ENCODE data around the gene GPATCH1.
A peak's percentile ranks its signal among the peaks of the same experiment; 100 is the strongest.
"Not testable (repeated sequence)": the region's sequence is repeated elsewhere in the genome, so short reads cannot be mapped to it uniquely, and the experiment has no call there.

The GPATCH1 gene

DNA sequence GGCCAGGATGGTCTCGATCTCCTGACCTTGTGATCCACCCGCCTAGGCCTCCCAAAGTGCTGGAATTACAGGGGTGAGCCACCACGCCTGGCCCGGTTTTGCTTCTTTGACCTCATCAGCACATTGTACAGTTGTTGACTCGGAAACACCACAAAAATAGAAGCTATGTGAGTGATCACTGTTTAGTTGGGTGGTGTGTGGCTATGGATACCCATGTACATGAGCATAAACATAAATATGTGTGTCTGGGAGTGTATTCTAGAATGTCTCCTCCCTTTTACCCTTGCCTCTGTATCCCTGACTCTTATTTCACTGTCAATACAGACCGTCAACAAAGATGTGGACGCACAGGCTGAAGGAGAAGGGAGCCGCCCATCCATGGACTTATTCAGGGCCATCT lies 36.5 kb downstream of the GPATCH1 start:
- DNase-seq: no peak

DNA sequence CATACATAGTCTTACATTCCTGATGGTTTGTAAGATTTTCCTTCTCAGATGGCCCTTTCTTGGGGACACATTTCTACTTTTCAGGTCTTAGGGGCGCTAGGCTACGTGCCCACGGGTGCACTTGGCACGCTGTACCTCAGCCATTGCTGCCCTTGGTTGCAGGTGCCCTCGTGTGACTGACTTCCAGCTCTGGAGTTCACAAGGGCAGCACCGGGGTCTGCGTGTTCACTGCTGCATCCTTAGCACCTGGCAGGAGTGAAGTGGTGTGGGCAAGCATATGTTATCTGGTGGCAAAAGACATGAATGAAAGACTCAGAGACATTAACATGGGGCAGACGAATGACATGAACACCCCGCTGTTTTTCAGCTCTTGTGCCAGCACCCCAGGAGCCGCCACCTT lies 37.7 kb downstream of the GPATCH1 start:
- DNase-seq: no peak

DNA sequence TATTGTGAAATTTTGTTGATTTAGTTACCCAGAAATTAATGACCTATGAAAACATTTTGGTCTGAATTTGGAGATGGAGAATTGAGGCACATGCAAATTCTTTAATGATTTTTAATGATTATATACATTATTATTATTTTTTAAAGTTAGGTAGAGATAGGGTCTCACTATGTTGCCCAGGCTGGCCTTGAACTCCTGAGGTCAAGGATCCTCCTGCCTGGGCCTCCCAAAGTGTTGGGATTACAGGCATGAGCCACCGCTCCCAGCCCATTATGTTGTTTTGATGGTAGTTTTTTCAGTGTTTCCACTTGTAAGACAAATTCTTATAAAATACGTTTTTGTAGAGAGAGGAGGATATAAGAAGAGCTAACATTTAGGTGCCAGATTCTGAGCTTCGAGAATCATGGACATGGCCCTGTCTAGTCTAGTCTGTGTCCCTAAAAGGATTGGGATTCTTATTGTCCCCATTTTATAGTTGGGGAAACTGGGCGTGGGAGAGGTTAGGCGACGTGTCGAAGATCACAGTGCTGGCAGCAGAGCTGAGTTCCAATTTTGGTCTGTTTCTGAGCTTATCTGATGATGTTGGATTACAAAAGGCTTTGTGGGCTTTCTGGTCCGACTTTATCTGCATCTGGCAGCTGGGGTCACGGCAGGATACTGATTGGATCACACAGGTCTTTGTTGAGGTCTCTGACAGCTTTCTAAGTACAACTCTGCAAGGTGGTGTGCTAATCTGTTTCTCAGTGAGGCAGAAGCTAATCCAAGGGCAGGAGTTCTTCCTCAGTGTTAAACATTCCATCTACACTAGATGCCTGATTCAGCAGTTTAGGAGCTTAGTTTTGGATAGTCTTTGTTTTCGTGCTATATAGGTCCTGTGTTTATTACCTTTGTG lies 43.5 kb downstream of the GPATCH1 start:
- no peak for DNase-seq

DNA sequence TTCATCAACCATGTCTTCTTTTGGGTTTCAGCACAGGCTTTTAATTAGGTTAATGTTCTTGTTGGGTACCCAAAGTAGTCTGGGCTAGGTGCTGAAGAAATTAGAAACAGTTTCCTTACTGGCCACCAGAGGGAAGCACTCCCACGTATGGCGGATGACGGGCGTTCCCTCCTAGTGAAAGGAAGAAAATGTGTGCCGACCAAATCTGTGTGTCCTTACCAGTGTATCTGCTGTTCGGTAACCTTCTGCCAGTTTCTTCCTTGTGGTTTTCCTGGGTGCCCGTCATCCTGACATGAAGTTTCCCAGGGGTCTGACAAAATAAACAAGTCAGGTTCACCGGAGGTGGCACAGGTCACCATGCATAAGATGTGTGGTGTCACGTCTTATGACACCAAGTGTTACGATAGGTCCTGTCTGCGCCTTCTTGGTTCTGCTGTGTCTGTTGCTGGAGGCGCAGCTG lies 45.0 kb downstream of the GPATCH1 start:
- DNase-seq: peak; percentile 4

DNA sequence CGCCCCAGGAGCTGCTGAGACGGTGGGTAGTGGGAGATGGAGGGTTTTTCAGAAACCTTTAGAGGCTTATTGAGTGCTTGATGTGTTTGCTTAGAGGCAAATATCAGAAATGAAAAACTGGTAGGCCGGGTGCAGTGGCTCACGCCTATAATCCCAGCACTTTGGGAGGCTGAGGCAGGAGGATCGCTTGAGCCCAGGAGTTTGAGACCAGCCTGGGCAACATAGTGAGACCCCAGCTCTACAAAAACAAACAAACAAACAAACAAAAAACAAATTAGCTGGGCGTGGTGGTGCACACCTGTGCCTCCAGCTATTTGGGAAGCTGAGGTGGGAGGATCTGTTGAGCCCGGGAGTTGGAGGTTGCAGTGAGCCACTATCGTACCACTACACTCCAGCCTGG lies 45.7 kb downstream of the GPATCH1 start:
- not testable (repeated sequence) for DNase-seq

DNA sequence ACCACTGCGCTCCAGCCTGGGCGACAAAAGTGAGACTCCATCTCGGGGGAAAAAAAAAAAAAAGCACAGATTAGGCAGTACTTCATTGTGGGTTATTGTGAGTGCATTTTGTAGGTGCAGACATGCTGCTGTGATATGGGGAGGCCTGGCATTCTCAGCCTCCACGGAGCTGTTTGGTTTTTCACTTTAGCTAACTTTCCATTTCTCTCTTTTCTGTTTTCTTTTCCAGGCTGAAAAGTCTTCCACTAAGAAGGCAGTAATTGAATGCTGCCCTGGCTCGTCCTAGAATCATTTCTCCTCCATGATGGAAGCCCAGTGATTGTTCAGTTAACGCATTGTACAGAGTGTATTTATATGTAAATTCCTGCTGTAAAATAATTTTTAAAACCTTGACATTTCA lies 48.9 kb downstream of the GPATCH1 start:
- DNase-seq: no peak

DNA sequence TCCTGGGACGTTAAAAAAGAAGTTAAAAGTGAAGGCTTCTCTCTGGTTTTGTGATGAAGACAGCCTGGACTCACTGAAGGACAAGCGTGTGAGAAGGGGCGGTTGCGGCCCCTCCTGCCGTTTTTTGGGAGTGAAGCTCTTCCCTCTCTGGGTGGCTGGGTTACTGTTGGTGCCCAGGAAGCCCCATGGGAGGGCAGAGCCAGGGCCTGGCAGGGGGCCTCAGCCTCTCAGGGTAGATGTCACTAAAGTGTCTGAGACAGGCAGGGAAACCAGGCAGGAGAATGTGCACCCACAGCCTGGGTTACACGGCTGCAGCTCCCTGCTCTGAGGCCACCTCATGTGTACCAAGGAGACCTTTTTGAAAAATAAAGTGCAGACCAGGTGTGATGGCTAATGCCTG lies 49.5 kb downstream of the GPATCH1 start:
- DNase-seq: no peak

DNA sequence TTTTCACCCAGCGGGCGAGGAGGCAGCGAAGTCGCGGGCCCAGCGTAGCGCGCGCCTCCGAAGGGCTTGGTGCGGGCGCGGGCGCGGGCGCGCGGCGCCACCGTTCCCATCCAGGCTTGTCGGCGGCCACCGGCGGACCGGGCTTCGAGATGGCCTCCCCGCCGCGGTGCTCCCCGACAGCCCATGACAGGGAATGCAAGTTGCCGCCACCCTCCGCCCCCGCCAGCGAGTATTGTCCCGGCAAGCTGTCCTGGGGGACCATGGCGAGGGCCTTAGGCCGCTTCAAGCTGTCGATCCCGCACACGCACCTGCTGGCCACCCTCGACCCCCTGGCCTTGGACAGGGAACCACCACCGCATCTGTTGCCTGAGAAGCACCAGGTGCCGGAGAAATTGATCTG lies 51.0 kb downstream of the GPATCH1 start, which contains the start of gene WDR88:
WDR88 (plus strand) TSS at position 94 of the 400 bp plus-strand sequence; CDS start at position 150, 56 bp downstream.
- no peak for DNase-seq

DNA sequence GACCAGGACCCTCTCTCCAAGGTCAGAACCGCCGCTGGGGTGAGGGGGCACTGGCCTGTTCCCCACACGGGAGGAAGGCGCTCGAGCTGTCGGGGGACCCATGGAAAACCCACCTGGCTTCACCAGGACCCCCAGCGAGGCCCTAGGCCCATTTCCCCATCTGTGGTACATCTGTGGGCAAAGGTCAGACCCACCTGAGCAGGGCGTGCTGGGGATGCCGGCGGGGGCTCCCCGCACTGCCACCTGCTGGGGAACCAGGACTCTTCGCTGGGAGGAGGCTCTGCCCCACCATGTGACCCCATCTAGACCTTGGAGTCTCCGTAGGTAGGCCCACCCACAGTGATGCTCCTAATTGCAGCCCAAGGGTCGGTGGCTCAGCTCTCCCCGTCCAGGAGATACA lies 51.4 kb downstream of the GPATCH1 start:
- no peak for DNase-seq

DNA sequence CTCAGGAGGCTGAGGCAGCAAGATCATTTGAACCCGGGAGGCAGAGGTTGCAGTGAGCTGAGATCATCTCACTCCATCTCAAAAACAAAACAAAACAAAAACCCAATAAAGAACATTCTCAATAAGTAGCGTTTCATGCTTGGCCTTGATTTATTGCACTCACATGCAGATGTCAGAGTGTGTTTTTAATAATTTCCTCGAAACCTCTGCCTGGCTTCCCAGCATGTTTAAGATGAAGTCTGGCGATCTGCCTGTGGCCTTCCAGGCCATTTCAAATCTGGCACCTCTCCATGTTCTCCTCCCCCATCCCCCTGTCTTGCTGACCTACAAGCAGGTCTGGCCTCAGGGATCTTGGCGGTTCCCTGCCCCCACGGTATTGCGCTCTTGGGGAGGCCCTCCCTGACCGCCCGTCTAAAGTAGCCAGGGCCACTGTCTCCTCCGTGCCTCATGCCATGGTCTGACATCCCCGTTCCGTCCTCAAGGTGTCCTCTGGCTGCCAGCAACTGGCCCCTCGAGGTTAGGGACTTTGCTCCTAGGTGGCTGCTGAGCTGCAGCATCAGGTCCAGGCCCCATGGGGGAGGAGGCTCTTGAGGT lies 52.6 kb downstream of the GPATCH1 start:
- no peak for DNase-seq

DNA sequence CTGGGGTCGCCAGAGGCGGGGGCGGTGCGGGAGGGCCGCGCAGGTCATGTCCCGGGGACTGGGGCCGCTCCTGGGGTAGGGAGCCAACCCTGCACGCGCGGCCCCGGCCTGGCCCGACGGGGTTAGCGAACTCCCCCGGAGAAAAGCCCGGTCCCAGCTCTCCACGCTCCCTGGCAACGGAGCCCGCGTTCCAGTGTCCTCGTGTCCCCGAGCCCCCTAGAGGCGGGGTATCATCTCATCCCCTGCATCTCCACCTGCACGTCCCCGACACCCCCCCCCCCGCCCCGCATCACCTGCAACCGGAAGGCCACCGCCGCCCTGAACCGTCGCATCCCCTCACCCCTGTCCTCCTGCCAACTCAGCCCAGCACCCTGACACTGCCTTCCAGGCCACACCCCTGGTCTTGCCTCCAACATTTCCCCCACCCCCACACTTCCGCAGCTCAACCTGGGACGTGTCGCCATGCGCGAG lies 53.6 kb downstream of the GPATCH1 start:
- no peak for DNase-seq

DNA sequence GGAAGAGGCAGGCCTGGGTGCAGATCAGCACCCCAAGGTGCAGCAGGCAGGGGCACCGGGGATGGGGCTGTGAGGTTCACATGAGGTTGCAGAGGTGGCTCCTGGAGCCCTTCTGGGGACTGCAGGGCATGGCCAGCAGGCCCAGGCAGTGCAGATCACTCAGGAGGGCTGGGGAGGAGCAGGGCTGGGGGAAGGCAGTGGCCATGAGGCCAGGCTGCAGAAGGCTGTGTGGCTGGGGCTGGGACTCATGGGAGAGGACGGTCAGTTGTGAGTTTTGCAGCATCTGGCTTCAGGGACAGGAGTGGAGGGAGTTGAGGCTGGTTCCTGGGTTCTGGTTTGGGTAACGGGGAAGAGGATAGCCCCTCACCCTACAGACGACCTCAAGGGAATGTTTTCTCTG lies 58.2 kb downstream of the GPATCH1 start:
- no peak for DNase-seq

DNA sequence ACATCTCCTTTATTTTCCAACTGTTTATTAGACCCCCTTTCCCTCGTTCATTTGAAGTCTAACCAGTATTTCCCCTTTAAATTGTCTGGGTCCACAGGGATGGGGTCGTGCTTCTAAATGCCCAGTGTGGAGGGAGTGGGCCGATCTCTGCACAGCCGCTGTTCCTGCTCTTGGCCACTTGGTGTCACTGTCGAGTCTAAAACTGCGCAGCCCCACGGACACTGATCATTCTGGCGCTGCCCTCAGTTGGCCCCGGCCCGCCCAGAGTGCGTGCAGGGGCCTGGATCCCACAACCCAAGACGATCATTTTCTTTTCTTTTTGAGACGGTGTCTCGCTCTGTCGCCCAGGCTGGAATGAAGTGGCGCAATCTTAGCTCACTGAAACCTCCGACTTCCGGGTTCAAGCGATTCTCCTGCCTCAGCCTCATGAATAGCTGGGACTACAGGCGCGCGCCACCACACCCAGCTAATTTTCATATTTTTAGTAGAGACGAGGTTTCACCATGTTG lies 63.0 kb downstream of the GPATCH1 start:
- DNase-seq: peak; percentile 50

DNA sequence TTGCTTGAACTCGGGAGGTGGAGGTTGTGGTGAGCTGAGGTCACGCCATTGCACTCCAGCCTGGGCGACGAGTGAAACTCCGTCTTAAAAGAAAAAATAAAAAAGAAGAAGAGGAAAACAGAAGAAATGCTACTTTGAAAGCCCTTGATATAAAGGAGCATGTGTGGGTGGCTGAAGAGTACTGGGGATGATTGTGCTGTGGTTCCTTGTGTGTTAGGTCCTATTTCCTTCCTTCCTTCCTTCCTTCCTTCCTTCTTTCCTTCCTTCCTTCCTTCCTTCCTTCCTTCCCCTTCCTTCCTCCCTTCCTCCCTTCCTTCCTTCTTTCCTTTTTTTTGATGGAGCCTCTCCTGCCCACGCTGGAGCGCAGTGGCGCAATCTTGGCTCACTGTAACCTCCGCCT lies 65.2 kb downstream of the GPATCH1 start:
- DNase-seq: no peak

DNA sequence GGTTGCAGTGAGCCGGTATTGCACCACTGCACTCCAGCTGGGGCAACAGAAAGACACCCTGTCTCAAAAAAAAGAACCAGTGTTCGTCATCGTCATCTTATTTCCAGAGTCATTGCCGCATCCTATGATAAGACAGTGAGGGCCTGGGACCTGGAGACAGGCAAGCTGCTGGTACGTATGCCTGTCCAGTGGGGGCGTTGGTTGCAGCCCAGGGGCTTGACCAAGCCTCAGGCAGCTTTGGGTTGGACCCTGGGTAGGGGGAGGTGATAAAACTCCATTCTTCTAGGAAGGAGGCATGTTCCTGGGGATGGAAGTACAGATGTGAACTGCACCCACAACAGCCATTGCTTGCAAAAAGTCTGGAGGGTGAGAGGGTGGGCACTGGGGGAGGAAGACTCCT lies 66.6 kb downstream of the GPATCH1 start:
- no peak for DNase-seq

DNA sequence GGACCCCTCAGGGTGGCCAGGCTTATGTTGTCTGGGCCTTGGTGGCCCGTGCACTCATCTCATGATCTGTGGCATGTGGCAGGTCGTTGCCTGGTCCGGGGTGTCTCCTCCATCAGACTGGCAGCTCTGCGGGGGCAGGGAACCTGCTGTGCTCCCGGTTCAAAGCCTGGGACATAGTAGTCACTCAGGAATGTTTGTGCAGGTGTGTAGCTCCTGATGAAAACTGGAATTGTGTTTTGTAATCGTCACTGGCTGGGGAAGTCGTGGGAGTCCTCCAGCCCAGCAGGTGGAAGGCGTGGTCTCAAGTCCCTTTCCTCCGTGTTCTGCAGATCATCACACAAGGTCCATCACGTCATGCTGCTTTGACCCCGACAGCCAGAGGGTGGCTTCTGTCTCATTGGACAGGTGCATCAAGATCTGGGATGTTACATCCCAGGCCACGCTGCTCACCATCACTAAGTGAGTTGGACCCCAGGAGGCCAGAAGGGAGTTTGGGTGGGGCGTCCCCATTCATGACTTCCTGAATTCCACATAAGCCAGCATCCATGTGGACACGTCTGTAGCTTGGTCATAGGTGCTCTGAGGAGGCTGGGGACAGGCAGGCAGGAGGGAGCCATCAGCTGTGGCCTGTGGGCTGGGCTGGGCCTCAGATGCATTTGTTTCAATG lies 70.0 kb downstream of the GPATCH1 start:
- no peak for DNase-seq

DNA sequence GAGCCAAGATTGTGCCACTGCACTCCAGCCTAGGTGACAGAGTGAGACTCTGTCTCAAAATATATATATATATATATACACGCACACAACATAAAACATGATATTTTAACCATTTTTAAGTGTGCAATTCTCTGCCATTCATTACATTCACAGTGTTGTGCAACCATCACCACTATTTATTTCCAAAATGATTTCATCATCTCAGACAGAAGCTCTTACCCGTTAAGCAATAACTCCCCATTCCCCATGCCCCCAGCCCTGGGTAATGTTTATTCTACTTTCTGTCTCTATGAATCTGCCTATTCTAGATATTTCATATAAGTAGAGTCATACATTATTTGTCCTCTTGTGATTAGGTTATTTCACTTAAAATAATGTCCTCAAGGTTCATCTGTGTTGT lies 71.2 kb downstream of the GPATCH1 start:
- DNase-seq: no peak

DNA sequence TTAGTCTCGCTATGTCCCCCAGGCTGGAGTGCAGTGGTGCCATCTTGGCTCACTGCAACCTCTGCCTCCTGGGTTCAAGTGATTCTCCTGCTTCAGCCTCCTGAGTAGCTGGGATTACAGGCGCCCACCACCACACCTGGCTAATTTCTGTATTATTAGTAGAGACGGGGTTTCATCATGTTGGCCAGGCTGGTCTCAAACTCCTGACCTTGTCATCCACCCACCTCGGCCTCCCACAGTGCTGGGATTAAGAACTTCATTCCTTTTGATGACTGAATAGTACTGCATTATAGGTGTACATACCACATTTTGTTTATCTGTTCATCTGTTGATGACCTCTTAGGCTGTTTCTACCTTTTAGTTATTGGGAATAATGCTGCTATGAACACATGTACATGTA lies 71.6 kb downstream of the GPATCH1 start:
- DNase-seq: not testable (repeated sequence)

DNA sequence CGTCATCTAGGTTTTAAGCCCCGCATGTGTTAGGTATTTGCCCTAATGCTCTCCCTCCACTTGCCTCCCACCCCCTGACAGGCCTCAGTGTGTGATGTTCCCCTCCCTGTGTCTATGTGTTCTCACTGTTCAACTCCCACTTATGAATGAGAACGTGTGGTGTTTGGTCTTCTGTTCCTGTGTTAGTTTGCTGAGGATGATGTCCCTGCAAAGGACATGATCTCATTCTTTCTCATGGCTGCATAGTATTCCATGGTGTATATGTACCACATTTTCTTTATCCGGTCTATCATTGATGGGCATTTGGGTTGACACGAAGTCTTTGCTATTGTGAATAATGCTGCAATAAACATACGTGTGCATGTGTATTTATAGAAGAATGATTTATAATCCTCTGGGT lies 73.3 kb downstream of the GPATCH1 start:
- DNase-seq: not testable (repeated sequence)

DNA sequence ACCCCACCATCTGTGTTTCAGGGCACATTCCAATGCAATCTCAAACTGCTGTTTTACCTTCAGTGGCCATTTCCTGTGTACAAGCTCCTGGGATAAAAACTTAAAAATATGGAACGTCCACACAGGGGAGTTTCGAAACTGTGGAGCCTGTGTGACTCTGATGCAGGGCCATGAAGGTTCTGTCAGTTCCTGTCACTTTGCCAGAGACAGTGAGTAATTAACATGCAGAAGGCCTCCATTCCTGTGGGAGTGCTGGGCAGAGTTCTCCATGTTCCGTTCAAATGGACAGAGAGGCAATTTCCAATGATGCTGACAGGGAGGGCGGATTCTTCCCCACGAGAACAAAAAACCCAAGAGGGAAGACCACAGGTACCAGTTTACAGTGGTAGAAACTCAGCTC lies 75.4 kb downstream of the GPATCH1 start:
- no peak for DNase-seq

DNA sequence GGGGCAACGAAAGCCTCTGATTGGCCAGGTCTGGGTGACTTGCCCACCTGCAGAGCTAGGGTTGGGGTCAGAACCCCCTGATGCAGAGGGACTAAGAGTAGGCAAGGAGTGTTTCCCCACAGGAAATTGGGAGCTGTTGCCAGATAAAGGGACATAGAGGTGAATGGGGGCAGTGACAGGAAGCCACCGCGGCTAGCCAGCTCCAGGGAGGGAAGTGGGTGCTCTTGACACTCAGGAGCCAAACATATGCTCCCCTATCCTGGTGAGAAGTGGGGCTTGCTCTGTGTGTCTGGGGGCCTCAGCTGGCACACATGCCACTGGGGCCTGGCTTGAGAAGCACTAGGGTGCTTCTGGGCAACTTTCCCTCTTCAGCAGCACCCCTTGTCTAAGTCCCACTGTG lies 76.9 kb downstream of the GPATCH1 start:
- no peak for DNase-seq

DNA sequence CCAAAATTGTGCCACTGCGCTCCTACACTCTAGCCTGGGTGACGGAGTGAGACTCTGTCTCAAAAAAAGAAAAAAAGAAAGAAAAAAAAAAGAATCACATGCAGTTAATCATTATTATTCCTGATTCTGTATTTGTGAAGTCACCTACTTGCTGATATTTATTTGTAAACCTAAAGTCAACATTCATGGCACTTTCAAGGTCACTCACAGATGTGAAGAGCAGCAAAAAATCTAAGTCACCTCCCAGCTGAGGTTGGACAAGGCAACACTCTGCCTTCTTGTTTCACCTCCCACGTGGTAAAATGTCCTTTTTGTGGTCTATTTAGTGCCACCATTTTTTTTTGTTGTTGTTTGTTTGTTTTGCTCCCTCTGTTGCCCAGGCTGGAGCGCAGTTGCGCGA lies 77.4 kb downstream of the GPATCH1 start:
- no peak for DNase-seq

DNA sequence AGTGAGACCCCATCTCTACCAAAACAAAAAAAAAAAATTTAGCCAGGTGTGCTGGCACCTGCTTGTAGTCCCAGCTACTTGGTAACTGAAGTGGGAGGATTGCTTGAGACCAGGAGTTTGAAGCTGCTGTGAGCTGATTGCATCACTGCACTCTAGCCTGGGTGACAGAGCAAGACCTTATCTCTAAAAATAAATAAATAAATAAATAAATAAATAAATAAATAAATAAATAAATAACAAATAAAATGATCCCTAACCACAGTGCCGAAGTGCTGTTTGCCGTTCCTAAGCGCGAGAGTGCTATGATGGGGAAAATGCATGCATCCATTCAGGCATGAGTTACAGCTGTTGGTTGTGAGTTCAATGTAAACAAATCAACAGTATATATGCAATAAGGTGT lies 78.2 kb downstream of the GPATCH1 start:
- DNase-seq: no peak

DNA sequence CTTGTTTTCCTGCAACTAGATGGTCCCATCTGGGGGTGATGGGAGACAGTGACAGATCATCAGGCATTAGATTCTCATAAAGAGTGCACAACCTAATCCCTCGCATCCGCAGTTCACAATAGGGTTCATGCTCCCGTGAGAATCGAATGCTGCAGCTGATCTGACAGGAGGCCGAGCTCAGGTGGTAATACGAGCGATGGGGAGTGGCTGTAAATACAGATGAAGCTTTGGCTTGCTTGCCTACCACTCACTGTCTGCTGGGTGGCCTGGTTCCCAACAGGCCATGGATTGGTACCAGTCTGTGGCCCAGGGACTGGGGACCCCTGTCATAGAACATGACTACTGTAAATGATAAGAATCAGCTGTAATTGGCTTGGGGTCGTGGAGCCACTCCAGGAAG lies 78.9 kb downstream of the GPATCH1 start:
- DNase-seq: no peak

Data from NCI-H1694 (cell line).